Ovary (tissue), 9 donors: ENCODE measurements around the gene FUT3. TPM values are rescaled to one million over a fixed set of nuclear protein-coding genes. Genes with fewer than 3 reads are reported as not detected.

Source experiments
- DNase-seq, 5 donors: peaks; one replicate each; pipeline ENCODE4 v3.0.0-alpha.2; 2019 to 2020
- H3K27ac ChIP-seq, 2 donors: fragments of 200-600 bp; one replicate each; pipeline versions ENCODE4 v1.5.1 to v1.8.0; 2019 to 2022
- H3K27me3 ChIP-seq: fragments of 200-600 bp; one replicate; pipeline ENCODE4 v1.8.0; 2022
- H3K36me3 ChIP-seq: fragments of 200-600 bp; sonication (generic); one replicate; pipeline ENCODE4 v1.5.1; 2019
- H3K4me1 ChIP-seq: one replicate; pipeline ENCODE4 v1.8.1; 2013; ENCODE audit warnings: mild to moderate bottlenecking, moderate library complexity; ENCODE audit not compliant: insufficient read depth
- H3K4me3 ChIP-seq: fragments of 200-600 bp; sonication (generic); one replicate; pipeline ENCODE4 v1.5.1; 2017
- H3K9me3 ChIP-seq, 2 donors: fragments of 200-600 bp in 1 of 2; sonication (generic) in 1 of 2; one replicate each; pipeline versions ENCODE4 v1.5.1 to v1.8.1; 2013 to 2019; ENCODE audit warnings: mild to moderate bottlenecking in 1 of 2, moderate library complexity in 1 of 2
- EP300 ChIP-seq: sonication (generic); formaldehyde crosslinking; IDR thresholded peaks from one replicate; pipeline ENCODE4 v1.6.1; 2017; ENCODE audit warnings: antibody characterized with exemption
- POLR2A ChIP-seq: fragments of 450-650 bp; IDR thresholded peaks from one replicate; pipeline ENCODE4 v1.6.1; 2017; ENCODE audit warnings: antibody characterized with exemption, mild to moderate bottlenecking, moderate library complexity
- WGBS, 3 donors: extraction: QIAGEN DNeasy Blood & Tissue Kit in 1 of 3; methylation state at CpG; one replicate each; pipeline versions ENCODE4 v1.1.5 to v1.1.7; 2013 to 2017; 5-methylcytosine and 5-hydroxymethylcytosine counted together
- intact Hi-C, 4 donors: fragments of 100-400 bp; cut with DNase I; formaldehyde crosslinking; loops; one replicate each; pipeline versions ENCODE4 v1.11.0 to v1.15.1; 2022 to 2023
- polyA plus RNA-seq, 2 donors: library from polyadenylated mRNA; stranded (reverse); fragments of 200-250 nt in 1 of 2; fragments of 350-450 nt in 1 of 2; fragmentation: Illumina TruSeq in 1 of 2; extraction: RNeasy Lipid Tissue Mini Kit (QIAGEN cat#74804) in 1 of 2; gene quantifications; one replicate each; pipeline ENCODE4 v1.2.3, GENCODE V29; 2013 to 2014
- total RNA-seq, 7 donors: library from RNA; depleted of rRNA in 2 of 7; stranded (reverse); fragments of >200 nt in 2 of 7; fragmentation: NEBNext Ultra II Directional in 3 of 7; extraction: Animal tissue kit (Norgen Biotek cat#: 25700) in 3 of 7; gene quantifications; one replicate each; pipeline versions ENCODE4 v1.1.0 to v1.2.4, GENCODE V29; 2016 to 2023
- TF ChIP-seq, protein P1 (sequence below), 3 donors: fragments of 450-650 bp in 2 of 3; fragments of 200-600 bp in 1 of 3; IDR thresholded peaks; one replicate each; pipeline versions ENCODE4 v1.5.1 to v1.8.0; 2016 to 2022; ENCODE audit warnings: antibody characterized with exemption in 3 of 3, mild to moderate bottlenecking in 1 of 3
- donor health status: DM: no; HTN: no; CAD: no; lungs with moderate emphysema.
- donor health status: DM: no; HTN: no; CAD: no.
- donor health status: Bipolar disorder and iron deficiency.
- donor health status: DM: yes; HTN: yes; CAD: no.
- donor health status: DM: no; HTN: no; CAD: no.
- donor health status: DM: yes; HTN: yes; CAD: no.

The FUT3 gene
- total and polyA plus RNA-seq, 9 donors = 0.04 to 1.8 (median 0.15) TPM; not detected in 3

- Histone ChIP-seq H3K36me3 (no peaks in the 10 kb centered on the region), H3K4me3 (no peak overlapping the region), H3K9me3 (no peaks in the 10 kb centered on the region), H3K27ac (no peak overlapping the region), H3K4me1 (peaks cover 4% of the 10 kb centered on the region), H3K27me3 (no peaks in the 10 kb centered on the region)
- DNase-seq = no peak
- TF ChIP-seq POLR2A (no peak), EP300 (no peak)
- TF ChIP-seq, protein P1, sequence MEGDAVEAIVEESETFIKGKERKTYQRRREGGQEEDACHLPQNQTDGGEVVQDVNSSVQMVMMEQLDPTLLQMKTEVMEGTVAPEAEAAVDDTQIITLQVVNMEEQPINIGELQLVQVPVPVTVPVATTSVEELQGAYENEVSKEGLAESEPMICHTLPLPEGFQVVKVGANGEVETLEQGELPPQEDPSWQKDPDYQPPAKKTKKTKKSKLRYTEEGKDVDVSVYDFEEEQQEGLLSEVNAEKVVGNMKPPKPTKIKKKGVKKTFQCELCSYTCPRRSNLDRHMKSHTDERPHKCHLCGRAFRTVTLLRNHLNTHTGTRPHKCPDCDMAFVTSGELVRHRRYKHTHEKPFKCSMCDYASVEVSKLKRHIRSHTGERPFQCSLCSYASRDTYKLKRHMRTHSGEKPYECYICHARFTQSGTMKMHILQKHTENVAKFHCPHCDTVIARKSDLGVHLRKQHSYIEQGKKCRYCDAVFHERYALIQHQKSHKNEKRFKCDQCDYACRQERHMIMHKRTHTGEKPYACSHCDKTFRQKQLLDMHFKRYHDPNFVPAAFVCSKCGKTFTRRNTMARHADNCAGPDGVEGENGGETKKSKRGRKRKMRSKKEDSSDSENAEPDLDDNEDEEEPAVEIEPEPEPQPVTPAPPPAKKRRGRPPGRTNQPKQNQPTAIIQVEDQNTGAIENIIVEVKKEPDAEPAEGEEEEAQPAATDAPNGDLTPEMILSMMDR (IDR thresholded peaks at IDR 0.05) = no peak
- intact Hi-C loops = no loop called here
- WGBS, 3 donors = 74 to 78% (median 76%) methylated on average over 10 of the region's 10 CpGs
Observed at GRCh38 chr19:5824751-5825150, 26.5 kb downstream of the FUT3 start.

GRCh38 chr19:5823579-5824281, 27.5 kb downstream of the FUT3 start:
- 71 to 82% (median 77%) methylated on average over 25 to 30 of the region's 30 CpGs for WGBS, 3 donors
- Histone ChIP-seq H3K4me3 (no peak overlapping the region), H3K9me3 (no peaks in the 10 kb centered on the region), H3K27me3 (no peaks in the 10 kb centered on the region), H3K36me3 (no peaks in the 10 kb centered on the region), H3K27ac (no peak overlapping the region), H3K4me1 (peaks cover 4% of the 10 kb centered on the region)
- TF ChIP-seq, protein P1 (IDR thresholded peaks at IDR 0.05) = no peak
- TF ChIP-seq EP300 (no peak), POLR2A (no peak)
- intact Hi-C loops = no loop called here
- DNase-seq = no peak

DNA sequence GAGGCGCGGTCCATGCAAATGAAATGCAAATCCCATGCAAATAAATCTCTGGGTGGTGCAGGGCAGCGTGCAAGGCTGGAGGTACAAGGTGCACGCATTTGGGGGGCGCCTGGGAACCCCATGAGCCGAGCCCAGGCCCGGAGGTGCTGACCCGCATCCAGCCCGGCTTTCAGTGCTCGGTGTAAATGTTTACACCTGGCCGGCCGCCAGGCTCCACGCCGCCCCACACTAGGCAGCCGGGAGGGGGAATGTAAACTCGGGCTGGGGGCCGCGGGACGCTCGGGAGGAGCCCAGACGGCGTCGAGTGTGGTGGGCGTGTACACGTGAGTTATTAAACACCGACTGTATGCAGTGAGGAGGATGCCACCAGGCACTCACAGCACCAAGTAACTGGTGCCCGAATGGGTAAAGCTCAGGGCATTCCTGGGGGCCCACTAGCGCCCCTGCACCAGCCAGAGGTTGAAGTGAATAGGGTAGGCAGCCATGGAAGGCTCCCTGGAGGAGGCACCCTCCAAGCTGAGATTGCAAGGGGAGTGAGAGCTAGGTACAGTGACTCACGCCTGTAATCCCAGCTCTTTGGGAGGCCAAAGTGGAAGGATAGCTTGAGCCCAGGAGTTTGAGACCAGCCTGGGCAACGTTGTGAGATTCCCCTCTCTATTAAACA, 28.9 kb downstream of the FUT3 start:
- 11 to 20% (median 12%) methylated on average over 30 of the region's 30 CpGs for WGBS, 3 donors
- peaks cover 1% of the 10 kb centered on the region for H3K4me1 ChIP-seq
- TF ChIP-seq EP300 (no peak), POLR2A (no peak)
- TF ChIP-seq, protein P1 (IDR thresholded peaks at IDR 0.05) = no peak
- H3K27me3 ChIP-seq = no peaks in the 10 kb centered on the region
- intact Hi-C loops = no loop called here
- H3K4me3 ChIP-seq = no peak overlapping the region
- no peaks in the 10 kb centered on the region for H3K36me3 ChIP-seq
- H3K27ac ChIP-seq = no peak overlapping the region
- DNase-seq = no peak
- H3K9me3 ChIP-seq = no peaks in the 10 kb centered on the region

- no peak overlapping the region for H3K4me3 ChIP-seq
- H3K27ac ChIP-seq = no peak overlapping the region
- no peaks in the 10 kb centered on the region for H3K9me3 ChIP-seq
- WGBS, 3 donors = 32 to 51% (median 33%) methylated on average over 8 of the region's 8 CpGs
- peaks cover 1% of the 10 kb centered on the region for H3K4me1 ChIP-seq
- DNase-seq = no peak
- intact Hi-C loops = no loop called here
- H3K27me3 ChIP-seq = no peaks in the 10 kb centered on the region
- H3K36me3 ChIP-seq = no peaks in the 10 kb centered on the region
- TF ChIP-seq POLR2A (no peak), EP300 (no peak)
- TF ChIP-seq, protein P1 (IDR thresholded peaks at IDR 0.05) = no peak
Observed at GRCh38 chr19:5821521-5822180, 29.6 kb downstream of the FUT3 start.
